Thoracic aorta (tissue), 2 donors: ENCODE measurements around the gene LMO1. TPM values are rescaled to one million over a fixed set of nuclear protein-coding genes. Genes with fewer than 3 reads are reported as not detected.
A peak's percentile ranks its signal among the peaks of the same experiment; 100 is the strongest.

Experiments
- ATAC-seq: fragments of 150-250 bp; one replicate; pipeline ENCODE4 v1.8.0; 2017; ENCODE audit warnings: low read depth; ENCODE audit not compliant: insufficient number of reproducible peaks, low FRiP score
- DNase-seq: peaks from one replicate; pipeline ENCODE4 v3.0.0-alpha.2; 2020; ENCODE audit warnings: low spot score
- H3K27ac ChIP-seq, 2 donors: fragments of 200-600 bp; sonication (generic); 1 replicate in 1 of 2; 2 replicates in 1 of 2; pipeline ENCODE4 v1.5.1; 2016; ENCODE audit warnings: mild to moderate bottlenecking in 2 of 2, moderate library complexity in 2 of 2
- H3K27me3 ChIP-seq: fragments of 200-600 bp; sonication (generic); replicated peaks from 2 replicates; pipeline ENCODE4 v1.6.0; 2016; ENCODE audit warnings: mild to moderate bottlenecking; ENCODE audit not compliant: insufficient read depth
- H3K36me3 ChIP-seq: fragments of 200-600 bp; sonication (generic); one replicate; pipeline ENCODE4 v1.5.1; 2016
- H3K4me1 ChIP-seq, 2 donors: fragments of 200-600 bp; sonication (generic); 1 replicate in 1 of 2; 2 replicates in 1 of 2; pipeline versions ENCODE4 v1.5.1 to v1.6.0; 2016; ENCODE audit warnings: low read depth in 2 of 2, mild to moderate bottlenecking in 1 of 2; ENCODE audit not compliant: control insufficient read depth in 1 of 2
- H3K4me3 ChIP-seq: fragments of 200-600 bp; sonication (generic); 2 replicates; pipeline ENCODE4 v1.5.1; 2016; ENCODE audit warnings: mild to moderate bottlenecking
- H3K9me3 ChIP-seq: fragments of 200-600 bp; sonication (generic); 2 replicates; pipeline ENCODE4 v1.5.1; 2016
- total RNA-seq, 2 donors: library from RNA; depleted of rRNA; stranded (reverse); fragments of >200 nt; gene quantifications; one replicate each; pipeline versions ENCODE4 v1.1.0 to v1.2.3, GENCODE V29; 2016
- TF ChIP-seq, protein P1 (sequence below): fragments of 200-600 bp; sonication (generic); IDR thresholded peaks from one replicate; pipeline ENCODE4 v1.5.1; 2019; ENCODE audit warnings: antibody characterized with exemption

Gene LMO1
- total RNA-seq, 2 donors from 2014 or later: not detected

DNA sequence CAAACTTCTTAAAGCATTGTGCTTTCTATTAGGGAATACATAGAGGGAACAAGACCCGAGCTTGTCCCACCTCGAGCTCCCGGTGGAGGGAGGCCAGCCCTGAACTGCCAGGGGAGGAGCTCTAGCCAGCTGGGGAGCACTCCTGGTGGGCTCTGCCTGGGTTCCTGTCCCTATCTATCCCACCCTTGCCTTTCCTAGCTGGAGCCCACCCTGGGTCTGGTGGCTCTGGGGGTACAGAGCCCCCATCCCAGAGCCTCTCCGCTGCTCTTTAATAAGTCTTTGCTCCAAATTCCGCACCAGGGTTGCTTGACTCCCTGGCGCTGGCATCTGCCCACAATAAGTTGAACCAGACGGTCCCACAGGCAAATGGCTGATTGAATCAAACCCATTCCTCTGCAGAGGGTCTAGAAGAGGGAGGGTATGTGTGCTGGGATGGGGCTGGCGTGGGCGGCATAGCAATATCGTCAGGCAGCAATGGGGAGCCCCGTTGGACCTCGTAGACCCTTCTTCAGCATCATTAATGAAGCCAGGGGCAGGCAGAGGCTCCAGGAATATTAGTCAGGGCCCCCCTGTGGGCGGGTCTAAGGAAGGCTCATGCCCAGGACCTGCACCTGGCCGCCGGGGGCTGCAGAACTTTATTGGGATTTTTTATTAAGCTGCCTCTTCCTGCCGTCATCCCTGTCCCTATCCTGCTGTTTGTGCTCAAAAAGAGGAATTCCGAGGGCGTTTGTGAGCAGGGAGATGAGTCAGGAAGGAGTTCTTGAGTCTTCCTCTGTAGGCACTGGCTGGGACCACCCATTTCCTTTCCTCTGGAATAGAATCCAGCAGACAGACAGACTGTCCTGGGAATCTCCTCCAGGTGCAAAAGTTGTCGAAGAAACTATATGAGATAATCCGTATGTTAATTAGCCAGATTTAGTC is 56.3 kb downstream of the LMO1 start:
- Histone ChIP-seq H3K27me3 (no peaks in the 10 kb centered on the region), H3K27ac (peak overlapping the region in 1 of 2 donors; percentile 31), H3K9me3 (no peaks in the 10 kb centered on the region), H3K4me3 (peak overlapping the region; percentile 50), H3K36me3 (no peaks in the 10 kb centered on the region), H3K4me1 (peaks cover 0 to 7% of the 10 kb centered on the region in 2 donors)
- TF ChIP-seq, protein P1, sequence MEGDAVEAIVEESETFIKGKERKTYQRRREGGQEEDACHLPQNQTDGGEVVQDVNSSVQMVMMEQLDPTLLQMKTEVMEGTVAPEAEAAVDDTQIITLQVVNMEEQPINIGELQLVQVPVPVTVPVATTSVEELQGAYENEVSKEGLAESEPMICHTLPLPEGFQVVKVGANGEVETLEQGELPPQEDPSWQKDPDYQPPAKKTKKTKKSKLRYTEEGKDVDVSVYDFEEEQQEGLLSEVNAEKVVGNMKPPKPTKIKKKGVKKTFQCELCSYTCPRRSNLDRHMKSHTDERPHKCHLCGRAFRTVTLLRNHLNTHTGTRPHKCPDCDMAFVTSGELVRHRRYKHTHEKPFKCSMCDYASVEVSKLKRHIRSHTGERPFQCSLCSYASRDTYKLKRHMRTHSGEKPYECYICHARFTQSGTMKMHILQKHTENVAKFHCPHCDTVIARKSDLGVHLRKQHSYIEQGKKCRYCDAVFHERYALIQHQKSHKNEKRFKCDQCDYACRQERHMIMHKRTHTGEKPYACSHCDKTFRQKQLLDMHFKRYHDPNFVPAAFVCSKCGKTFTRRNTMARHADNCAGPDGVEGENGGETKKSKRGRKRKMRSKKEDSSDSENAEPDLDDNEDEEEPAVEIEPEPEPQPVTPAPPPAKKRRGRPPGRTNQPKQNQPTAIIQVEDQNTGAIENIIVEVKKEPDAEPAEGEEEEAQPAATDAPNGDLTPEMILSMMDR: no peak
- no peak for DNase-seq
- ATAC-seq: no peak

DNA sequence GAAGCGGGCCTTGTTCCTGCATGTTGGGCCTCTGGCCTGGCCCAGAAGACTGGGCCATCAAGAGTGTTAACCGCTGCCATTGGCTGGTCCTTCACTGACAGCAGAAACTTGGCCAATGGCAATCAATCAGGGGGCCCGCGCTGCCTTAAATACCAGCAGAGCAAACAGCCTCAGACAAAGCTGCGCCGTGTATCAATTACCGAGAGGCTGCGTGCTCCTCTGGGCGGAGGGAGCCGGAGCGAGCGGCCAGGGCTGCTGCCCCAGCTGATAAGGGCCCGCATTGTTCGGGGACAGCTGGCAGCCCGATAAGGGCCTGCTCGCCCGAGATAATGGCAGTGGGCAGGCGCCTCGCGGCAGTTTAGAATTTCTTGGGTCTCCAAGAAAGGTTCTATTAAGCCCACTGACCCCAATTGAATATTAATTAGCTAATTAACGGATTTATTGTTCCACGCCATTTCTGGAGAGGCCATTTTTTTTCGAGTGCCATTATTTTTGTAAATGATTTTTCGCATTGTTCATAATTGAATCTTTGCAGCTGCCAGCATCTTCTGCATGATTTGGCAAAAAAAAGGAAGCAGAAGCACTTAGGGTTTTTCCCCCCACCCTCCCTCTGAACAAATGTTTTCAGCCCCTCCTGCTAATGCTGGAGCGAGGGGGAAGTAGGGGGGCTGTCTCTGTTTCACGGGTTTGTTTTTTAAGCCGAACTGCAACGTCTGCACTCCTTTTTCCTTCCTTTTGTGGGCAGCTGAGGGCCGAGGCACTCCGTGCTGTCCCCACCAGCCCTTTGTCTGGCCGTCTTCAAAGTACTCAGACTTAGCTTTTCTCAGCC is 57.2 kb downstream of the LMO1 start:
- Histone ChIP-seq H3K36me3 (no peaks in the 10 kb centered on the region), H3K27ac (peak overlapping the region in 1 of 2 donors; percentile 31), H3K27me3 (no peaks in the 10 kb centered on the region), H3K9me3 (no peaks in the 10 kb centered on the region), H3K4me1 (peaks cover 0 to 7% of the 10 kb centered on the region in 2 donors), H3K4me3 (peak overlapping the region; percentile 50)
- no peak for ATAC-seq
- DNase-seq: no peak
- TF ChIP-seq, protein P1: no peak

DNA sequence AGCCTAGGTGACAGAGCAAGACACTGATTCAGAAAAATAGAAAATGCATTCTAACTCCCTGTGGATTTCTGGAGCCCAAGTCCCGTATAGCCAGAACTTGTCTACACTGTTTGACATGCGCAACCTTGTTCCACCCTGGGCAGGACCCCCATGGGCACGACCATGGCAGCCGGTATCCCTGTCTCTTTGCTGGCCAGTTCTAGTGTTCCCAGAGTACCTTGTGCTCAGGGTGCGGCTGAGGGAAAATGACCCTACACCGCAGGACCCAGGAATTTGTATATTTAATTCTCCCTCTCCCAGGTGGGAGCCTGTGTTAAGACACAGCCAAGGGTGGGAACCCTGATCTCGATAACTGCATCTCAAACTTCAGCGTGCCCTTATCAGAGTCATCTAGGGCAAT is 58.1 kb downstream of the LMO1 start:
- peaks cover 0 to 7% of the 10 kb centered on the region in 2 donors for H3K4me1 ChIP-seq
- no peaks in the 10 kb centered on the region for H3K36me3 ChIP-seq
- H3K27me3 ChIP-seq: no peaks in the 10 kb centered on the region
- DNase-seq: no peak
- H3K9me3 ChIP-seq: no peaks in the 10 kb centered on the region
- no peak overlapping the region for H3K4me3 ChIP-seq
- H3K27ac ChIP-seq: no peak overlapping the region
- no peak for ATAC-seq
- TF ChIP-seq, protein P1: no peak

DNA sequence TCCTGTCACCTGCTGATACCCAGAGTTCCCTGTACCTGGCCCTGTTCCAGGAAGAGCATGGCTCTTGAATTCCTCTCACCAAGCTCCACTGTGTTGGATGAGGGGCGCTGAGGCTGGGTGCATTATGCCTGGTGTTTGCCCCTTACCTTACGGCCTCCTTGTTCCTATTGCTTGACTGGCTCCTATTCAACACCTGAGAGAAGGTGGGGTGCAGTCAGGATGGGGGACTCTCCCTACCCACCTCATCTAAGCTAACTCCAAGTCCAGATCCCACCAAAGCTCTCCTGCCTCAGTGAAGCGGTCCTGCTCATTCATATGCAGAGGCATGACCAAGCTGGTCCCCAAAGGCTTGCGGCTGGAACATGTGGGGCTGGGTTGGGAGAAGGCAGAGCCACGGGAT is 59.1 kb downstream of the LMO1 start:
- H3K9me3 ChIP-seq: no peaks in the 10 kb centered on the region
- no peak overlapping the region for H3K4me3 ChIP-seq
- no peaks in the 10 kb centered on the region for H3K27me3 ChIP-seq
- no peaks in the 10 kb centered on the region for H3K36me3 ChIP-seq
- no peak for ATAC-seq
- peaks cover 0 to 7% of the 10 kb centered on the region in 2 donors for H3K4me1 ChIP-seq
- TF ChIP-seq, protein P1: no peak
- H3K27ac ChIP-seq: no peak overlapping the region
- DNase-seq: no peak

DNA sequence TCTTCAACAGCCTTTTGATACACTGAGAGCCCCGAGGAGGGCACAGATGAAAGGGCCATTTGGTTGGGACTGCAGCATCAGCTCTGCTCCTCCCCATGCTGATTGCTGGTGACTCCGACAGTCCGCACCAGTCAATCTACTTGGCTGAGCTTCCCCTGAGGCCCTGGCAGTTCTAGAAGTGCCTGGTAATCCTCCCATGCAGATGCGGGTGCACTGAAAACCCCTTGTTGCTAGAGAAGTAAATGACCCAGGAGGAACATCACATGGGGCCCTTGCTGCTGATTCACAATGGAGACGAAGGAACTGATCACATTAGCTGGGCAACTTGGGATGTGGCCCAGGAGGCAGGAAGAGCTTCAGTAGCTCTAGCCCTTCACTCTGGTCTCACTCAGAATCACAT is 59.7 kb downstream of the LMO1 start:
- TF ChIP-seq, protein P1: no peak
- Histone ChIP-seq H3K27me3 (no peaks in the 10 kb centered on the region), H3K27ac (no peak overlapping the region), H3K4me1 (peaks cover 0 to 7% of the 10 kb centered on the region in 2 donors), H3K4me3 (no peak overlapping the region), H3K36me3 (no peaks in the 10 kb centered on the region), H3K9me3 (no peaks in the 10 kb centered on the region)
- no peak for DNase-seq
- ATAC-seq: no peak
